ENCODE data around the gene ELAPOR1. TPM values are rescaled to one million over a fixed set of nuclear protein-coding genes. Genes with fewer than 3 reads are reported as not detected.

Gene ELAPOR1
- total RNA-seq, 1 experiment from 2014 or later, result 0.75 TPM

DNA sequence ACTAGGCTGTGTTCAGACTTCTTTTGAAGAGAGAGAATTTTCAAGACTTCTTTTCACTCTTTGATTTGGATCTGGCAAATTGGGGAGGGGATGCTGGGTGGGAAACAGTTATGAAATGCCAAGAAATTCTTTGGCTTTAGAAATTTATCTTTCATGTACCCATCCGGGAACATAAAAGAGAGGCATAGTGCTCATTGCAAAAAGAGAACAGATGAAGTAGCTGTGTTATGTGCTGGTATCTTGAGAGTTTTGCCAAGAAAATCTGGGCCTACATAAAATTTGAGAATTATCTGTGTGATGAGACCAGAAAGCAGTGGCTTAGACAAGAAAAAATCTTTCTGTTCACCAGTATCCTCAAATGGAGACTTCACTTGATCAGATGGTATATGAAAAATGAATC, 19.0 kb upstream of the ELAPOR1 start:
- Mint-ChIP-seq H3K27ac (ENCODE audit: unreplicated experiment) (no peak overlapping the region), H3K4me1 (ENCODE audit: low read depth, unreplicated experiment) (no peaks in the 10 kb centered on the region), H3K9me3 (ENCODE audit: unreplicated experiment) (no peaks in the 10 kb centered on the region), H3K27me3 (ENCODE audit: insufficient read depth, unreplicated experiment) (no peaks in the 10 kb centered on the region), H3K36me3 (ENCODE audit: insufficient read depth, unreplicated experiment) (peaks cover 12% of the 10 kb centered on the region), H3K4me3 (ENCODE audit: unreplicated experiment) (no peak overlapping the region)
- no peaks in the 10 kb centered on the region for H3K36me3 ChIP-seq (ENCODE audit: control insufficient read depth, insufficient read depth, low read length)
- TF ChIP-seq, protein P1, sequence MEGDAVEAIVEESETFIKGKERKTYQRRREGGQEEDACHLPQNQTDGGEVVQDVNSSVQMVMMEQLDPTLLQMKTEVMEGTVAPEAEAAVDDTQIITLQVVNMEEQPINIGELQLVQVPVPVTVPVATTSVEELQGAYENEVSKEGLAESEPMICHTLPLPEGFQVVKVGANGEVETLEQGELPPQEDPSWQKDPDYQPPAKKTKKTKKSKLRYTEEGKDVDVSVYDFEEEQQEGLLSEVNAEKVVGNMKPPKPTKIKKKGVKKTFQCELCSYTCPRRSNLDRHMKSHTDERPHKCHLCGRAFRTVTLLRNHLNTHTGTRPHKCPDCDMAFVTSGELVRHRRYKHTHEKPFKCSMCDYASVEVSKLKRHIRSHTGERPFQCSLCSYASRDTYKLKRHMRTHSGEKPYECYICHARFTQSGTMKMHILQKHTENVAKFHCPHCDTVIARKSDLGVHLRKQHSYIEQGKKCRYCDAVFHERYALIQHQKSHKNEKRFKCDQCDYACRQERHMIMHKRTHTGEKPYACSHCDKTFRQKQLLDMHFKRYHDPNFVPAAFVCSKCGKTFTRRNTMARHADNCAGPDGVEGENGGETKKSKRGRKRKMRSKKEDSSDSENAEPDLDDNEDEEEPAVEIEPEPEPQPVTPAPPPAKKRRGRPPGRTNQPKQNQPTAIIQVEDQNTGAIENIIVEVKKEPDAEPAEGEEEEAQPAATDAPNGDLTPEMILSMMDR (IDR thresholded peaks at IDR 0.05; ENCODE audit: insufficient read depth in 1 of 2, low read depth in 1 of 2, low read length in 1 of 2, severe bottlenecking in 1 of 2, unreplicated experiment in 1 of 2), result no peak
- no peaks in the 10 kb centered on the region for H3K9me3 ChIP-seq
- no peaks in the 10 kb centered on the region for H3K27me3 ChIP-seq (replicated peaks; ENCODE audit: control insufficient read depth, insufficient read depth, low read length)
- no peak overlapping the region for H3K4me3 ChIP-seq (ENCODE audit: low read depth, low read length)
- BruUV-seq (replicated peaks), result no TSS peak
- POLR2A ChIA-PET, result no interaction called here
- CTCF ChIA-PET, result no interaction called here
- intact Hi-C loops (cut with micrococcal nuclease; ENCODE audit: unreplicated experiment), result loop anchor here (5.0 to 10.0 kb wide), 2 partner anchors 170 to 302 kb away; partner anchors contain the start of gene SORT1
- DNase-seq, result no peak
- H3K4me1 ChIP-seq, result no peaks in the 10 kb centered on the region

DNA sequence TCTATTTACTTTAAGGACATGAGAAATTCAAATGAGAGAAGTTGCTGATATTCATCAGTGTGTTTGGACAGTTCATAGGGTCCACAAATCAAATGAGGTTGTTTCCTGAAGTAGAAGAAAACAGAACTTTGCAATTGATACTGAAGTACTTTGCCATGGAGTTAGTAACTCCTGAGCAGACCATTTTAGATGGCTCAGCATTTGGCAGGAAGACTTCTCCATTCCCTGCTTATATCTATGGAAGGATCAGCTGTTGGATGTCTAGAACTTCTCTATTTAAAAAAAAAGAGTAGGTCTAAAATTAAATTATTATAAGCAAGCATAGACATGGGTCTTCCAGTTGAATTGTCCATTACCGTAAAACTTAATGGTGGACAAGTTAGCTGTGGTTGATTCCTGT, 18.3 kb upstream of the ELAPOR1 start:
- ChIA-PET POLR2A (no interaction called here), CTCF (no interaction called here)
- TF ChIP-seq, protein P1 (IDR thresholded peaks at IDR 0.05; ENCODE audit: insufficient read depth in 1 of 2, low read depth in 1 of 2, low read length in 1 of 2, severe bottlenecking in 1 of 2, unreplicated experiment in 1 of 2), result no peak
- DNase-seq, result no peak
- Mint-ChIP-seq H3K27ac (ENCODE audit: unreplicated experiment) (no peak overlapping the region), H3K36me3 (ENCODE audit: insufficient read depth, unreplicated experiment) (peaks cover 20% of the 10 kb centered on the region), H3K27me3 (ENCODE audit: insufficient read depth, unreplicated experiment) (no peaks in the 10 kb centered on the region), H3K9me3 (ENCODE audit: unreplicated experiment) (no peaks in the 10 kb centered on the region), H3K4me1 (ENCODE audit: low read depth, unreplicated experiment) (no peaks in the 10 kb centered on the region), H3K4me3 (ENCODE audit: unreplicated experiment) (no peak overlapping the region)
- intact Hi-C loops (cut with micrococcal nuclease; ENCODE audit: unreplicated experiment), result loop anchor here (10.0 kb wide), 1 partner anchor 169 kb away; no protein-coding TSS in a partner anchor
- Histone ChIP-seq H3K4me3 (ENCODE audit: low read depth, low read length) (no peak overlapping the region), H3K9me3 (no peaks in the 10 kb centered on the region), H3K4me1 (no peaks in the 10 kb centered on the region), H3K27me3 (replicated peaks; ENCODE audit: control insufficient read depth, insufficient read depth, low read length) (no peaks in the 10 kb centered on the region), H3K36me3 (ENCODE audit: control insufficient read depth, insufficient read depth, low read length) (no peaks in the 10 kb centered on the region)
- BruUV-seq (replicated peaks), result no TSS peak

DNA sequence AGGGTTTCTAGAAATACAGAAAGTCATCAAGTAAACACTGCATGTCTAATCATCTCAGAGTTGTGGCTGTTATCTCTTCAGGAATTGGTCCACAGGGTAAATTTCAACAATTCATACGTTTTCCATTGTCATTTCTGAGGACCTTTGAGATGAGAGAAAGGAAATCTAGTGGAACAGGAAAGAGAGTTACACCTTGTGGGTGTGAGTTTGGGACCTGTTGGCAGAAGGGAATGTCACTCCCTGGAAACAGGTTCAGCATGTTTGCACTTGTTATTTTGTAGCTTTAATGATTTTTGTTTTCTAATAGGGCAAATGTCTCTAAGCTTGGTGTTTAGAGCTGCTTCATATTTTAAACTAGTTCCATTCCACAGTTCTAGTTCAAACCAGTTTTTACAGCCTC, 17.8 kb upstream of the ELAPOR1 start:
- Mint-ChIP-seq H3K9me3 (ENCODE audit: unreplicated experiment) (no peaks in the 10 kb centered on the region), H3K4me1 (ENCODE audit: low read depth, unreplicated experiment) (no peaks in the 10 kb centered on the region), H3K27ac (ENCODE audit: unreplicated experiment) (no peak overlapping the region), H3K4me3 (ENCODE audit: unreplicated experiment) (no peak overlapping the region), H3K27me3 (ENCODE audit: insufficient read depth, unreplicated experiment) (no peaks in the 10 kb centered on the region), H3K36me3 (ENCODE audit: insufficient read depth, unreplicated experiment) (peaks cover 23% of the 10 kb centered on the region)
- intact Hi-C loops (cut with micrococcal nuclease; ENCODE audit: unreplicated experiment), result loop anchor here (10.0 kb wide), 1 partner anchor 169 kb away; no protein-coding TSS in a partner anchor
- Histone ChIP-seq H3K4me3 (ENCODE audit: low read depth, low read length) (no peak overlapping the region), H3K4me1 (no peaks in the 10 kb centered on the region), H3K9me3 (no peaks in the 10 kb centered on the region), H3K27me3 (replicated peaks; ENCODE audit: control insufficient read depth, insufficient read depth, low read length) (no peaks in the 10 kb centered on the region), H3K36me3 (ENCODE audit: control insufficient read depth, insufficient read depth, low read length) (no peaks in the 10 kb centered on the region)
- CTCF ChIA-PET, result no interaction called here
- DNase-seq, result no peak
- TF ChIP-seq, protein P1 (IDR thresholded peaks at IDR 0.05; ENCODE audit: insufficient read depth in 1 of 2, low read depth in 1 of 2, low read length in 1 of 2, severe bottlenecking in 1 of 2, unreplicated experiment in 1 of 2), result no peak
- POLR2A ChIA-PET, result no interaction called here
- BruUV-seq (replicated peaks), result no TSS peak
